KMS-11 (cell line): Measurements from ENCODE around the gene GSTM2.

Experiments used
- H2AFZ ChIP-seq: fragments of 200-600 bp; sonication (generic); 2 replicates; pipeline ENCODE4 v1.6.1; 2016; ENCODE audit warnings: antibody characterized with exemption, mixed run types, low read depth
- H3K27ac ChIP-seq: fragments of 200-600 bp; sonication (generic); 2 replicates; pipeline ENCODE4 v1.6.1; 2016; ENCODE audit warnings: mild to moderate bottlenecking, mixed run types
- H3K27me3 ChIP-seq: fragments of 200-600 bp; sonication (generic); 2 replicates; pipeline ENCODE4 v1.6.1; 2017; ENCODE audit warnings: mild to moderate bottlenecking, low read depth, mixed run types, moderate library complexity; ENCODE audit not compliant: insufficient read depth
- H3K36me3 ChIP-seq: fragments of 200-600 bp; sonication (generic); 2 replicates; pipeline ENCODE4 v1.6.1; 2017; ENCODE audit warnings: mild to moderate bottlenecking, mixed run types; ENCODE audit not compliant: insufficient read depth
- H3K4me1 ChIP-seq: fragments of 200-600 bp; sonication (generic); 2 replicates; pipeline ENCODE4 v1.6.1; 2016; ENCODE audit warnings: mild to moderate bottlenecking, low read depth, mixed run types; ENCODE audit not compliant: poor library complexity, severe bottlenecking
- H3K4me2 ChIP-seq: fragments of 200-600 bp; sonication (generic); 2 replicates; pipeline ENCODE4 v1.7.0; 2016; ENCODE audit warnings: mild to moderate bottlenecking, mixed run types
- H3K4me3 ChIP-seq: fragments of 200-600 bp; sonication (generic); IDR thresholded peaks from 2 replicates; pipeline ENCODE4 v1.6.1; 2017; ENCODE audit warnings: low read depth, low read length, mixed read lengths; ENCODE audit not compliant: insufficient read depth
- H3K79me2 ChIP-seq: fragments of 200-600 bp; sonication (generic); 2 replicates; pipeline ENCODE4 v1.6.1; 2016; ENCODE audit warnings: low read depth, mixed run types; ENCODE audit not compliant: insufficient read depth
- H3K9ac ChIP-seq: fragments of 200-600 bp; sonication (generic); 2 replicates; pipeline ENCODE4 v1.6.1; 2016; ENCODE audit warnings: mild to moderate bottlenecking, mixed run types
- H4K20me1 ChIP-seq: fragments of 200-600 bp; sonication (generic); 2 replicates; pipeline ENCODE4 v1.6.1; 2016; ENCODE audit warnings: mild to moderate bottlenecking, mixed run types; ENCODE audit not compliant: insufficient read depth
- CTCF ChIP-seq: fragments of 200-600 bp; sonication (generic); conservative IDR thresholded peaks from 2 replicates; pipeline ENCODE4 v1.6.1; 2017; ENCODE audit warnings: low read depth, mild to moderate bottlenecking, antibody characterized with exemption, low read length, moderate library complexity, mixed read lengths

GSTM2 gene

GRCh38 chr1:109721042-109721441 is 53.2 kb downstream of the GSTM2 start:
- Histone ChIP-seq H3K4me2 (no peak overlapping the region), H3K36me3 (no peaks in the 10 kb centered on the region), H3K79me2 (no peaks in the 10 kb centered on the region), H3K4me1 (peaks cover 16% of the 10 kb centered on the region), H3K9ac (no peak overlapping the region), H2AFZ (no peak overlapping the region), H3K27me3 (no peaks in the 10 kb centered on the region), H3K27ac (no peak overlapping the region), H3K4me3 (no peak overlapping the region), H4K20me1 (no peaks in the 10 kb centered on the region)
- TF ChIP-seq CTCF = no peak

- Histone ChIP-seq H3K4me2 (no peak overlapping the region), H3K4me1 (peaks cover 16% of the 10 kb centered on the region), H3K27me3 (no peaks in the 10 kb centered on the region), H4K20me1 (no peaks in the 10 kb centered on the region), H2AFZ (no peak overlapping the region), H3K4me3 (no peak overlapping the region), H3K79me2 (no peaks in the 10 kb centered on the region), H3K27ac (no peak overlapping the region), H3K36me3 (no peaks in the 10 kb centered on the region), H3K9ac (no peak overlapping the region)
- TF ChIP-seq CTCF = no peak
These were observed 54.1 kb downstream of the GSTM2 start for GRCh38 chr1:109721971-109722370.

GRCh38 chr1:109722908-109723691 is 55.2 kb downstream of the GSTM2 start:
- no peak overlapping the region for H2AFZ ChIP-seq
- no peaks in the 10 kb centered on the region for H3K79me2 ChIP-seq
- no peak overlapping the region for H3K4me2 ChIP-seq
- no peaks in the 10 kb centered on the region for H3K36me3 ChIP-seq
- no peak overlapping the region for H3K27ac ChIP-seq
- H4K20me1 ChIP-seq = no peaks in the 10 kb centered on the region
- H3K4me1 ChIP-seq = peaks cover 16% of the 10 kb centered on the region
- no peaks in the 10 kb centered on the region for H3K27me3 ChIP-seq
- H3K9ac ChIP-seq = no peak overlapping the region
- no peak overlapping the region for H3K4me3 ChIP-seq
- TF ChIP-seq CTCF = no peak
